Dedifferentiated amniotic fluid mesenchymal stem cell (primary cell): Measurements from ENCODE around the gene AGGF1.
"Not testable (repeated sequence)": the region's sequence is repeated elsewhere in the genome, so short reads cannot be mapped to it uniquely, and the experiment has no call there.

Experiments
- DNase-seq: peaks from one replicate; pipeline ENCODE4 v3.0.0-alpha.2; 2016; ENCODE audit errors: extremely low spot score

AGGF1 gene

GRCh38 chr5:77086368-77086688, 56.1 kb downstream of the AGGF1 start:
- DNase-seq, result no peak

GRCh38 chr5:77086689-77087483, 56.7 kb downstream of the AGGF1 start, which contains the start of gene ZBED3:
TSS of gene ZBED3 (minus strand) at chr5:77087285. CDS start at chr5:77077878, 9,407 bp downstream.
- peak; percentile 69 for DNase-seq

- no peak for DNase-seq
Measured at GRCh38 chr5:77087484-77088261, 57.5 kb downstream of the AGGF1 start.

- DNase-seq, result no peak
Measured at GRCh38 chr5:77095189-77095588, 65.0 kb downstream of the AGGF1 start.

- DNase-seq, result peak; percentile 38
Measured at GRCh38 chr5:77101298-77101697, 71.1 kb downstream of the AGGF1 start.

- no peak for DNase-seq
Measured at GRCh38 chr5:77102549-77102948, 72.3 kb downstream of the AGGF1 start.

GRCh38 chr5:77103457-77103856, 73.3 kb downstream of the AGGF1 start:
- DNase-seq, result no peak

- DNase-seq, result no peak
Measured at GRCh38 chr5:77104813-77105212, 74.6 kb downstream of the AGGF1 start.

GRCh38 chr5:77107035-77107434, 76.8 kb downstream of the AGGF1 start:
- not testable (repeated sequence) for DNase-seq
